CD4-positive, alpha-beta memory T cell (primary cell): ENCODE results near the gene MRPS27. TPM values are rescaled to one million over a fixed set of nuclear protein-coding genes. Genes with fewer than 3 reads are reported as not detected.

Source experiments
- CTCF ChIA-PET: fragments of 350-600 bp; sonication (Branson Sonifier 250); formaldehyde crosslinking; loops from one replicate; lab custom pipeline; 2021; ENCODE audit warnings: inconsistent platforms; ENCODE audit not compliant: partially characterized antibody; lab: Charles Lee
- POLR2A ChIA-PET: fragments of 350-600 bp; sonication (Branson Sonifier 250); formaldehyde crosslinking; loops from one replicate; lab custom pipeline; 2021; ENCODE audit not compliant: partially characterized antibody; lab: Charles Lee
- DNase-seq, 5 donors: peaks; one replicate each; pipeline versions ENCODE4 v3.0.0 to v3.0.0-alpha.2; 2020 to 2022; ENCODE audit warnings: mixed read lengths in 1 of 5
- H3K27ac ChIP-seq: one replicate; pipeline ENCODE4 v1.7.0; 2013; ENCODE audit warnings: low read depth, low read length
- H3K27me3 ChIP-seq: 2 replicates; pipeline ENCODE4 v1.7.0; 2013; ENCODE audit warnings: mild to moderate bottlenecking, low read length, moderate library complexity; ENCODE audit not compliant: insufficient read depth
- H3K36me3 ChIP-seq: 2 replicates; pipeline ENCODE4 v1.7.0; 2013; ENCODE audit warnings: mild to moderate bottlenecking, low read length, moderate library complexity; ENCODE audit not compliant: insufficient read depth
- H3K4me1 ChIP-seq: 2 replicates; pipeline ENCODE4 v1.7.0; 2013; ENCODE audit warnings: mild to moderate bottlenecking, low read length, moderate library complexity; ENCODE audit not compliant: insufficient read depth
- H3K4me3 ChIP-seq, 2 donors: one replicate each; pipeline ENCODE4 v1.7.0; 2013; ENCODE audit warnings: low read length in 2 of 2, mild to moderate bottlenecking in 1 of 2
- H3K9me3 ChIP-seq, 2 donors: one replicate each; pipeline ENCODE4 v1.7.0; 2013; ENCODE audit warnings: low read length in 2 of 2, control low read depth in 1 of 2; ENCODE audit not compliant: control insufficient read depth in 1 of 2
- H3K27ac Mint-ChIP-seq, 7 donors: one replicate each; pipeline ENCODE4 v1.8.0; 2020 to 2021; ENCODE audit warnings: mixed read lengths in 7 of 7, mild to moderate bottlenecking in 6 of 7, inconsistent platforms in 3 of 7, moderate library complexity in 3 of 7
- H3K27me3 Mint-ChIP-seq, 2 donors: one replicate each; pipeline ENCODE4 v1.8.0; 2020 to 2021; ENCODE audit warnings: mixed read lengths in 2 of 2
- H3K36me3 Mint-ChIP-seq, 2 donors: one replicate each; pipeline ENCODE4 v1.8.0; 2020 to 2021; ENCODE audit warnings: mixed read lengths in 2 of 2, inconsistent platforms in 1 of 2, mild to moderate bottlenecking in 1 of 2
- H3K4me1 Mint-ChIP-seq, 4 donors: one replicate each; pipeline ENCODE4 v1.8.0; 2020 to 2021; ENCODE audit warnings: mixed read lengths in 4 of 4, mild to moderate bottlenecking in 1 of 4
- H3K4me3 Mint-ChIP-seq, 8 donors: one replicate each; pipeline ENCODE4 v1.8.0; 2020 to 2021; ENCODE audit warnings: mixed read lengths in 8 of 8, mild to moderate bottlenecking in 7 of 8, moderate library complexity in 6 of 8, inconsistent platforms in 3 of 8
- H3K9me3 Mint-ChIP-seq, 8 donors: one replicate each; pipeline ENCODE4 v1.8.0; 2020 to 2021; ENCODE audit warnings: mixed read lengths in 8 of 8, mild to moderate bottlenecking in 5 of 8, inconsistent platforms in 3 of 8, moderate library complexity in 1 of 8
- intact Hi-C: fragments of 100-400 bp; cut with micrococcal nuclease; formaldehyde crosslinking; loops from one replicate; pipeline ENCODE4 v1.15.1; 2023
- polyA plus RNA-seq, 2 donors: library from polyadenylated mRNA; unstranded; fragments of 300-500 nt; fragmentation: Illumina TruSeq; gene quantifications; one replicate each; pipeline ENCODE4 v1.2.3, GENCODE V29; 2021
- total RNA-seq, 2 experiments: library from RNA; stranded (reverse); gene quantifications; one replicate each; pipeline ENCODE4 v1.2.3, GENCODE V29; 2021

MRPS27 gene
- total and polyA plus RNA-seq, 4 experiments from 2014 or later = 36.6 to 44.6 (median 39.0) TPM

DNA sequence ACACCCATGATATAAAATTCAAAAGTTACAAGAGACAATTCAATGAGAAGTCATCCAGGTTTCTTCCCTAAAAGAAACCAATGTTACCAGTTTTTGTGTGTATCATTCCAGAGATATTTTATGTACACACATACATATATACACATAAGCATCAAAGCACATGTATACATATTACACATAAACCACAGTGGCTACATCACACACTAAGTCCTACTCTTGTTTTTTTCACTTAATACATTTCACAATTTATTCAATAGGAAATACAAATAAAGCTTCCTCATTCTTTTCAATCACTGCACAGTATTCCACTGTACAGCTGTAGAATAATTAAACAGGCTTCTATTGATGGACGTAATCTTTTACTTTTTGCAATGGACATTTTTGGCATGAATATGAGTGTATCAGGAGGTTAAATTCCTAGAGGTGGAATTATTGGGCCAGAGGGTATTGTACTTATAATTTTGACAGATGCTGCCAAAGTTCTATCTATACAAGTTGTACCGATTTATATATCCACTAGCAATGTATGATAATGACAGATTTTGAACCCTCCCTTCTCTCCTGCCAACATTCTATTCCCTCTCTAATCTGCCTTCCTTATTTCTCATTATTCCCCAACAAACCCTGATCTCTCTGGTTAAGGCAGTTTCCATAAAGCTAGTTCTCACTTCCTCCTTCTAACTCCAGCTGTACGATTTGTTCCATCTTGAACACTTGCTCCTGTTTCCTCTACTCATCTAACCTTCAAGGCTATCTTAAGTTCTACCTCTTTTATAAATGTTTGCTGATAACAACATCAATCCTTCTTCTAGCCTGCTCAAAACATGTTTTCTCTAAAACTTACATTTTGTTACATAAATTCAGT, 35.2 kb downstream of the MRPS27 start:
- H3K27me3 Mint-ChIP-seq = no peaks in the 10 kb centered on the region
- peaks cover 0 to 3% (median 0%) of the 10 kb centered on the region in 4 donors for H3K4me1 Mint-ChIP-seq
- DNase-seq = no peak
- no peak overlapping the region for H3K4me3 ChIP-seq
- no peak overlapping the region for H3K27ac ChIP-seq
- no peaks in the 10 kb centered on the region for H3K9me3 ChIP-seq
- H3K27ac Mint-ChIP-seq = peak overlapping the region in 2 of 7 donors; percentile 3 to 15
- peaks cover 39 to 49% of the 10 kb centered on the region in 2 donors for H3K36me3 Mint-ChIP-seq
- ChIA-PET POLR2A (no interaction called here), CTCF (interaction anchor here (0.9 kb wide), 1 partner anchor 14 kb away, joined by 4 read pairs; no protein-coding TSS in a partner anchor)
- H3K4me1 ChIP-seq = no peaks in the 10 kb centered on the region
- no peaks in the 10 kb centered on the region for H3K27me3 ChIP-seq
- H3K4me3 Mint-ChIP-seq = no peak overlapping the region
- intact Hi-C loops = no loop called here
- H3K36me3 ChIP-seq = no peaks in the 10 kb centered on the region
- no peaks in the 10 kb centered on the region for H3K9me3 Mint-ChIP-seq

DNA sequence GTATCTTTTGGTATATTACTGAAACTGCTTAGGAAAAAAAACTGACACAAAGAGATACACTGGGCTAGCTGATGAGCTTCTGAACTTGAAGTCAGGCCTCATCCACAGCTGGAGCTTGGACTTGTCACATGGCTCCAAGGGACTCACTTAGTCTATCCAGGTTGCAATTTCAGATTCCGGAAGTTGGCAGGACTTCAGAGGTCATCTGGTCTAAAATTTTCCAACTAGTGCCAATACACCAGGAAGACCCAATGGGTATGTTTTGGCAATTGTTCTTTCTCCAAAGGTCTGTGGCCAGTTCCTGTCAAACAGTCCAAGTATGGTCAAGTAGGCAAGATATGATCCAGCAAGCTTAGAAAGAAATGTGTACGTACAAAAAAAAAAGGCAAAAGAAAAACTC, 36.7 kb downstream of the MRPS27 start:
- H3K27ac Mint-ChIP-seq = no peak overlapping the region
- no peak overlapping the region for H3K27ac ChIP-seq
- POLR2A ChIA-PET = no interaction called here

DNA sequence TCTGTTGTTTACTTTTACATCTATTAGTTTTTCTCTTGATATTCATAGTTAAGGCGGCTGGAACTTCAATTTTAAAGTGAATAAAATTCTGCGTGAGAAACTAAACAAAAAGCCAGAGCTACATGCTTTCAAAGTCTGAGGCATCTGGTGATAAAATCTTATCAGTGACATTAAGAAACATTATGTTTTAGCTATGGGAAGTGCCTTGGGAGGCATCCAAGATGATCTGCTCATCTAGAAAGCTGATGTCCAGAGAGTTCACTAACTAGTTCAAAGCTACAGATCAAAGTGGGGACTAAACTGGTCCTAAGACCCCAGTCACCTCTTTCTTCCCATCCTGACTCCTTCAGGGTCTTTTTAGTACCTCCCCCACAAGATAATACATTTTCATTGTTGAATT, 37.2 kb downstream of the MRPS27 start:
- no peak overlapping the region for H3K4me3 Mint-ChIP-seq

More for the DNA sequence above, 36.7 kb downstream of the MRPS27 start:
- H3K36me3 ChIP-seq = no peaks in the 10 kb centered on the region
- peaks cover 0 to 1% (median 0%) of the 10 kb centered on the region in 8 donors for H3K9me3 Mint-ChIP-seq
- H3K4me3 ChIP-seq = no peak overlapping the region
- no peaks in the 10 kb centered on the region for H3K4me1 ChIP-seq
- CTCF ChIA-PET = interaction anchor here (1.2 to 1.8 kb wide), 2 partner anchors 14 to 21 kb away, joined by 5 read pairs; no protein-coding TSS in a partner anchor
- H3K36me3 Mint-ChIP-seq = peaks cover 35 to 51% of the 10 kb centered on the region in 2 donors
- no peaks in the 10 kb centered on the region for H3K9me3 ChIP-seq
- H3K4me1 Mint-ChIP-seq = peaks cover 0 to 3% (median 1%) of the 10 kb centered on the region in 4 donors
- no peak for DNase-seq
- intact Hi-C loops = no loop called here
- no peak overlapping the region for H3K4me3 Mint-ChIP-seq
- no peaks in the 10 kb centered on the region for H3K27me3 Mint-ChIP-seq
- H3K27me3 ChIP-seq = no peaks in the 10 kb centered on the region

DNA sequence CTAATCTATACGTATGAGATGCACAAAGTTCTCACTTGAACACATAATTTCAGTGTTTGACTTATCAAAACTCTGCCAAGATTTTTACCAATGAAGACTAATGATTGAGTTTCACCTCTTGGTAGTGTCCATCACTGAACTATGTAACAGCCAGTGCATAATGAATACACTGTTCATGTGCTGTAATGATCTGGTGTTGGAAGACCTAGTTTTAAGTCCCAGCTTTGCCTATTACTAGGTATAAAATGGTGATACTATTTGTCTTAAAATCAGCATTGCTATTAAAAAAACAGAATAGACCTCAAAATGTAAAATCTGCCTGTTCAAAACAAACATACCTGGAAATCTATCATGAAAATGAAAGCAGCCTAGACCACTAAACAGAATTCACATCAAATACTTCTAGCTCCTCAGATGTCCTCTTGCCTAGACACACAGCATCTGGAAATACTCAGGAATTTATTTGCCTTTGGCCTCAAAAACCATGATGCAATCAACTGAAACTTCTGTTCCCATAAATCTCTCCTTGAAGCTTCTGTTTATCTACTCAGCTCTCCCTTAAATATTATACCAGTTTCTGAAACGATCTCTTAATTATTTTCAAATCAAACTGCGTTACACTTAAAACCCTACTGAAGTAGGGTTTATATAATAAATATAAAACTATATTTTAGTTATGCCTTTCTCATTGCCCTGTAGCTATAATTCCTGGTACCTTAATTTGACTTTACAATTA, 38.1 kb downstream of the MRPS27 start:
- Mint-ChIP-seq H3K27me3 (no peaks in the 10 kb centered on the region), H3K4me1 (peaks cover 0 to 5% (median 2%) of the 10 kb centered on the region in 4 donors), H3K36me3 (peaks cover 37 to 54% of the 10 kb centered on the region in 2 donors), H3K4me3 (no peak overlapping the region), H3K27ac (peak overlapping the region in 1 of 7 donors; percentile 33), H3K9me3 (peaks cover 0 to 2% (median 0%) of the 10 kb centered on the region in 8 donors)
- Histone ChIP-seq H3K9me3 (no peaks in the 10 kb centered on the region), H3K36me3 (no peaks in the 10 kb centered on the region), H3K4me1 (no peaks in the 10 kb centered on the region), H3K27ac (no peak overlapping the region), H3K27me3 (no peaks in the 10 kb centered on the region), H3K4me3 (no peak overlapping the region)
- DNase-seq = no peak
- CTCF ChIA-PET = interaction anchor here (1.2 to 1.8 kb wide), 4 partner anchors 10 to 26 kb away, joined by 4 to 5 read pairs (median 5); no protein-coding TSS in a partner anchor
- intact Hi-C loops = no loop called here
- POLR2A ChIA-PET = no interaction called here

More for the DNA sequence above, 37.2 kb downstream of the MRPS27 start:
- Mint-ChIP-seq H3K9me3 (peaks cover 0 to 2% (median 0%) of the 10 kb centered on the region in 8 donors), H3K27me3 (no peaks in the 10 kb centered on the region), H3K27ac (peak overlapping the region in 1 of 7 donors; percentile 54), H3K4me1 (peaks cover 0 to 3% (median 1%) of the 10 kb centered on the region in 4 donors), H3K36me3 (peaks cover 33 to 50% of the 10 kb centered on the region in 2 donors)
- ChIA-PET POLR2A (no interaction called here), CTCF (interaction anchor here (1.2 to 1.8 kb wide), 4 partner anchors 11 to 26 kb away, joined by 4 to 5 read pairs (median 5); no protein-coding TSS in a partner anchor)
- no peaks in the 10 kb centered on the region for H3K4me1 ChIP-seq
- no peaks in the 10 kb centered on the region for H3K9me3 ChIP-seq
- no peaks in the 10 kb centered on the region for H3K36me3 ChIP-seq
- no peak overlapping the region for H3K4me3 ChIP-seq
- no peaks in the 10 kb centered on the region for H3K27me3 ChIP-seq
- H3K27ac ChIP-seq = no peak overlapping the region
- DNase-seq = no peak
- intact Hi-C loops = no loop called here

DNA sequence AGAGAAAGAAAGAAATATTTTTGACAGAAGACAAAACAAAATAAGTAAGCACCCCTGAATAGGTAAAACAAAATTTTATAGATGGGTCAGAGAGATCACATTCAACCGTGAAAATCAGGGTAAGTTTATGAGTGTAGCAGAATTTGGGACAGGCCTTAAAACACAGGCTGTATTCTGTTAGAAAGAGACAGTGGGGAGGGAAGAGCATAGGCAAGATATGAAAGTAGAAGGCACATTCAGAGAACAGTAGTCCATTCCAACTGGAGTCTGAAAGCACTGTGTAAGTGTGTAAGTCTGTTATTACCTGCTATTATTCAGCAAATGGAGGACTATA, 38.6 kb downstream of the MRPS27 start:
- H3K9me3 Mint-ChIP-seq = peaks cover 0 to 2% (median 0%) of the 10 kb centered on the region in 8 donors

DNA sequence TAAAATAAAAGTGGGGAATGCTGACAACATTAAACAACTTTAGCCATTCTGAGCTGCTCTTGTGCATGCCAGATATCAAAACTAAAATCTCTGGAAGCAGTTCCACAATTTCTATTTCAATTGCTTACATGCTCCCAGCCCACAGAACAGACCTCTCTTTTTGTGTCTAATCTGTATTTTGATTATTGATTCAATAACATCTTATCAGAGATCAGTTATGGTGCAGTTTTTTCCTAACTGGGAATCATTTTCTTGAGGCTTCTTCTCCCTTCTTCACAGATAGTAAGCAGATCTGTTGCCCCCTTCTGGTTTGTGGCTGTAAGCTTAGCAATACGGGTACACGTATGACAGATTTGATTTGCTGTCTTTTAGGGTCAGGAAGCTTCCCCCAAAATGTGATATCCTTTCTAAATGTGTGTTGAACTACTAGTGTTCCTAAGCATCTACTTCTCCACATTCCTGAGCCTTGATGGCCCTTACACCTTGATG, 39.4 kb downstream of the MRPS27 start:
- CTCF ChIA-PET = interaction anchor here (1.1 kb wide), 1 partner anchor 28 kb away, joined by 3 read pairs; no protein-coding TSS in a partner anchor
- intact Hi-C loops = no loop called here
- Histone ChIP-seq H3K27me3 (no peaks in the 10 kb centered on the region), H3K4me3 (no peak overlapping the region), H3K4me1 (no peaks in the 10 kb centered on the region), H3K27ac (no peak overlapping the region), H3K9me3 (no peaks in the 10 kb centered on the region), H3K36me3 (no peaks in the 10 kb centered on the region)
- Mint-ChIP-seq H3K27ac (peak overlapping the region in 1 of 7 donors; percentile 67), H3K4me1 (peaks cover 0 to 12% (median 8%) of the 10 kb centered on the region in 4 donors), H3K4me3 (no peak overlapping the region), H3K36me3 (peaks cover 39 to 57% of the 10 kb centered on the region in 2 donors), H3K27me3 (no peaks in the 10 kb centered on the region), H3K9me3 (peaks cover 0 to 2% (median 0%) of the 10 kb centered on the region in 8 donors)
- no peak for DNase-seq
- POLR2A ChIA-PET = no interaction called here

More for the DNA sequence above, 38.6 kb downstream of the MRPS27 start:
- DNase-seq = no peak
- Histone ChIP-seq H3K27me3 (no peaks in the 10 kb centered on the region), H3K36me3 (no peaks in the 10 kb centered on the region), H3K9me3 (no peaks in the 10 kb centered on the region), H3K27ac (no peak overlapping the region), H3K4me3 (no peak overlapping the region), H3K4me1 (no peaks in the 10 kb centered on the region)
- H3K27ac Mint-ChIP-seq = no peak overlapping the region
- CTCF ChIA-PET = no interaction called here
- no peaks in the 10 kb centered on the region for H3K27me3 Mint-ChIP-seq
- POLR2A ChIA-PET = no interaction called here
- intact Hi-C loops = no loop called here
- H3K36me3 Mint-ChIP-seq = peaks cover 38 to 59% of the 10 kb centered on the region in 2 donors
- H3K4me3 Mint-ChIP-seq = no peak overlapping the region
- H3K4me1 Mint-ChIP-seq = peaks cover 0 to 6% (median 4%) of the 10 kb centered on the region in 4 donors
